Measurements from ENCODE around the gene RHNO1. TPM values are rescaled to one million over a fixed set of nuclear protein-coding genes. Genes with fewer than 3 reads are reported as not detected.

RHNO1 gene
- total and polyA plus RNA-seq, 5 donors = 8.3 to 13.6 (median 8.8) TPM

DNA sequence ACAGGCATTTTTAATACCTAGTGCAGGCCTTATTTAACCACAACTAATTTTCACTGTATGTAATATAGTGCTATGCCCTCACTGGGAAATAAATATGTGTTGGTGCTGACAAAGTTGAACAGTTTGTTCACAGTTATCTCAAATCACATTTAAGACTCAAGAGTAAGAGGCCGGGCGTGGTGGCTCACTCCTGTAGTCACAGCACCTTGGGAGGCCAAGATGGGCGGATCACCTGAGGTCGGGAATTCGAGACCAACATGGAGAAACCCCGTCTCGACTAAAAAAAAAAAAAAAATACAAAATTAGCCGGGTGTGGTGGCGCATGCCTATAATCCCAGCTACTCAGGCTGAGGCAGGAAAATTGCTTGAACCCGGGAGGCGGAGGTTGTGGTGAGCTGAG, 59.3 kb downstream of the RHNO1 start:
- DNase-seq = no peak
- ATAC-seq = no peak
- Histone ChIP-seq H3K4me1 (ENCODE audit: control insufficient read depth, insufficient read depth, low read length) (no peaks in the 10 kb centered on the region), H3K27me3 (ENCODE audit: control insufficient read depth, insufficient read depth) (no peaks in the 10 kb centered on the region), H3K4me3 (ENCODE audit: low read length) (no peak overlapping the region), H3K9me3 (ENCODE audit: control insufficient read depth, low read length) (no peaks in the 10 kb centered on the region), H3K27ac (ENCODE audit: low read length) (no peak overlapping the region)
- intact Hi-C loops (cut with DNase I) = no loop called here
- 97% methylated on average over 11 of the region's 11 CpGs for WGBS

DNA sequence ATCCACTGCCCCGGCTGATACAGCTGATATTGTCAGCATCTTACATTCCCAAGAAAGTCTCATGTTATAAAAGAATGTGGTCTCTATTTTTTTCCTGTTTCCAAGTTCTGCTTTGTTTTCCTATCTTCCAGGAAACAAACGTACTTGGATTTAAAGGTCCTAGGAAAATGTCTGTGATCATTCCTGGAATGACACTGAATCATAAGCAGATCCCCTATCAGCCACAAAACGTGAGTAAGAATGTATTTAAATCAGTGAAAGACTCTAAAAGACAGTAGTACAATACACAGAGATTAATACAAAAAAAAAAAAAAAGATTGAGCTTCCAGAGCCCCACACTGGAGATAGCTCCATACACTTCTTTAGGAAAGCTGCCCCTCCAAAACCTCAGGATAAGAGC, 60.5 kb downstream of the RHNO1 start:
- H3K9me3 ChIP-seq (ENCODE audit: control insufficient read depth, low read length) = no peaks in the 10 kb centered on the region
- H3K27me3 ChIP-seq (ENCODE audit: control insufficient read depth, insufficient read depth) = no peaks in the 10 kb centered on the region
- WGBS = 64% methylated on average over 3 of the region's 3 CpGs
- intact Hi-C loops (cut with DNase I) = no loop called here
- H3K27ac ChIP-seq (ENCODE audit: low read length) = no peak overlapping the region
- H3K4me1 ChIP-seq (ENCODE audit: control insufficient read depth, insufficient read depth, low read length) = no peaks in the 10 kb centered on the region
- ATAC-seq (no peak), DNase-seq (no peak)
- H3K4me3 ChIP-seq (ENCODE audit: low read length) = no peak overlapping the region

Other genes starting within 250 kb of the RHNO1 start
- gene FKBP4, start 82.3 kb upstream of the RHNO1 start, total RNA-seq = 10 to 100 TPM; 36.4 to 65.2 (median 53.7) TPM
- 32.4 TPM for gene FKBP4, start 82.3 kb upstream of the RHNO1 start, polyA plus RNA-seq
- gene ITFG2, start 64.6 kb upstream of the RHNO1 start, total RNA-seq = 10 to 100 TPM; 14.3 to 20.6 (median 17.3) TPM
- 15.7 TPM for gene ITFG2, start 64.6 kb upstream of the RHNO1 start, polyA plus RNA-seq
- gene NRIP2, start 42.2 kb upstream of the RHNO1 start, total RNA-seq = 1 to 10 TPM; 1.5 to 3.0 (median 1.8) TPM
- 2.0 TPM for gene NRIP2, start 42.2 kb upstream of the RHNO1 start, polyA plus RNA-seq
- gene TEX52, start 20.2 kb upstream of the RHNO1 start, total RNA-seq = not detected
- gene TEX52, start 20.2 kb upstream of the RHNO1 start, polyA plus RNA-seq = not detected
- gene FOXM1, start within 50 bp of the RHNO1 start, total RNA-seq = 1 to 10 TPM in 2 of 4 donors, under 1 TPM in 2; 0.33 to 1.7 (median 0.93) TPM
- 0.20 TPM for gene FOXM1, start within 50 bp of the RHNO1 start, polyA plus RNA-seq
- gene TULP3, start 13.7 kb downstream of the RHNO1 start, total RNA-seq = 10 to 100 TPM; 14.1 to 17.1 (median 15.9) TPM
- 10.5 TPM for gene TULP3, start 13.7 kb downstream of the RHNO1 start, polyA plus RNA-seq
- 10 to 100 TPM; 11.1 to 22.9 (median 11.8) TPM for gene TEAD4, start 82.2 kb downstream of the RHNO1 start, total RNA-seq
- 9.6 TPM for gene TEAD4, start 82.2 kb downstream of the RHNO1 start, polyA plus RNA-seq
- gene TSPAN9, start 200.2 kb downstream of the RHNO1 start, total RNA-seq = 100 to 1,000 TPM; 151 to 184 (median 172) TPM
- 121 TPM for gene TSPAN9, start 200.2 kb downstream of the RHNO1 start, polyA plus RNA-seq